ENCODE measurements around the gene AOPEP. TPM values are rescaled to one million over a fixed set of nuclear protein-coding genes. Genes with fewer than 3 reads are reported as not detected.

Gene AOPEP
- total RNA-seq, 2 experiments from 2014 or later = 6.9 to 7.0 TPM

DNA sequence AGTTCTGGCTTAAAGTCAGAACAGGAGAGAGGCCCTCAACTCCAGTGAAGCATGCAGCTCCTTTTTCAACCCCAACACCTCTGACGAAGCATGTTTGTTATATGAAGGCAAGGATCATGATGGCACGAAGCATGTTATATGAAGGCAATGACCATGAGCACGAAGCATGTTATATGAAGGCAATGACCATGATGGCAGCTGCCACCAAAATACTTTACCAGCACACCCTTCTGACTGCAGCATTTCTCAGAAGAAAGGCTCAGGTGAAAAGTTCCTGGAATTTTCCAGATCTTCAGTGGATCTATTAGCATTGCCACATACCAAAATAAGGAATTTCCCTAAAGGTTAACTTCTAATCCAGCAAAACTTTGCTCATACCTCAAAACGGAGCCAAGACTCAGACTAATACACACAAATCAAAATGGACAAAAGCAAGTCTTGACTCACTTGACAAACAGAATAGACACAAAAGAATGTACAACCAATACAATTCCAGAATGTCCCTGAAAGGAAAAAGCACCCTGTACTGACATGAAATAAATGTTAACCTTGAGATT is 373.6 kb downstream of the AOPEP start:
- no peak for DNase-seq

DNA sequence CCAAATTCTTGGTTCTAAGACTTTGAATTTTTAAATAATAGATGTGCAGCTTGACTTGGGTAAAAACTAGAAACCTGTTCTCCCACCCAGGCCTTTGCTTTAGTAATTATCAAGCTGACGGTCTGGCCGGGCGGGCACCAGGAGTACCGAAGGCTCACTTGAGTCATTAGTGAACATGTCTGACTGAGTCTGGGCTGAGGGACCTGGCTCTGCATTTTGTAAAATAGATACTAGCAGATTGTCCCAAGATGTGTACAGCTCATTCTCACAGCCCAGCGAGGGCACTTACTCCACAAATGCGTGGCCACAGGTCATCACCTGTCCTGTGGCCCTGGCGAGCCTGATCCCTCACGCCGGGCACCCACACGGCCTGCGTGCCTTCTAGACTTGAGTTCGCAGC is 374.8 kb downstream of the AOPEP start:
- ATAC-seq (ENCODE audit: poor library complexity) (no peak), DNase-seq (no peak)
- intact Hi-C loops (cut with DNase I, micrococcal nuclease) = no loop called here
- TF ChIP-seq, protein P1, sequence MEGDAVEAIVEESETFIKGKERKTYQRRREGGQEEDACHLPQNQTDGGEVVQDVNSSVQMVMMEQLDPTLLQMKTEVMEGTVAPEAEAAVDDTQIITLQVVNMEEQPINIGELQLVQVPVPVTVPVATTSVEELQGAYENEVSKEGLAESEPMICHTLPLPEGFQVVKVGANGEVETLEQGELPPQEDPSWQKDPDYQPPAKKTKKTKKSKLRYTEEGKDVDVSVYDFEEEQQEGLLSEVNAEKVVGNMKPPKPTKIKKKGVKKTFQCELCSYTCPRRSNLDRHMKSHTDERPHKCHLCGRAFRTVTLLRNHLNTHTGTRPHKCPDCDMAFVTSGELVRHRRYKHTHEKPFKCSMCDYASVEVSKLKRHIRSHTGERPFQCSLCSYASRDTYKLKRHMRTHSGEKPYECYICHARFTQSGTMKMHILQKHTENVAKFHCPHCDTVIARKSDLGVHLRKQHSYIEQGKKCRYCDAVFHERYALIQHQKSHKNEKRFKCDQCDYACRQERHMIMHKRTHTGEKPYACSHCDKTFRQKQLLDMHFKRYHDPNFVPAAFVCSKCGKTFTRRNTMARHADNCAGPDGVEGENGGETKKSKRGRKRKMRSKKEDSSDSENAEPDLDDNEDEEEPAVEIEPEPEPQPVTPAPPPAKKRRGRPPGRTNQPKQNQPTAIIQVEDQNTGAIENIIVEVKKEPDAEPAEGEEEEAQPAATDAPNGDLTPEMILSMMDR (IDR thresholded peaks at IDR 0.05) = no peak
- ChIA-PET CTCF (no interaction called here), POLR2A (no interaction called here)
- Histone ChIP-seq H3K27me3 (ENCODE audit: control insufficient read depth in 1 of 2, insufficient read depth in 2 of 2, low read length in 2 of 2) (no peaks in the 10 kb centered on the region), H3K4me1 (ENCODE audit: insufficient read depth, low read length) (no peaks in the 10 kb centered on the region), H3K4me3 (ENCODE audit: low read length) (no peak overlapping the region), H3K36me3 (ENCODE audit: insufficient read depth, low read length) (no peaks in the 10 kb centered on the region), H3K9me3 (ENCODE audit: control insufficient read depth in 1 of 2, insufficient read depth in 1 of 2, low read length in 2 of 2) (no peaks in the 10 kb centered on the region), H3K27ac (ENCODE audit: low read depth in 1 of 2, low read length in 2 of 2) (no peak overlapping the region)
- Mint-ChIP-seq H3K27me3 (no peaks in the 10 kb centered on the region), H3K27ac (no peak overlapping the region), H3K4me3 (no peak overlapping the region), H3K9me3 (no peaks in the 10 kb centered on the region), H3K36me3 (ENCODE audit: low read depth) (peaks cover 13% of the 10 kb centered on the region), H3K4me1 (ENCODE audit: low read depth) (no peaks in the 10 kb centered on the region)

More for the DNA sequence above, 373.6 kb downstream of the AOPEP start:
- Histone ChIP-seq H3K4me3 (ENCODE audit: low read length) (no peak overlapping the region), H3K36me3 (ENCODE audit: insufficient read depth, low read length) (no peaks in the 10 kb centered on the region), H3K9me3 (ENCODE audit: control insufficient read depth in 1 of 2, insufficient read depth in 1 of 2, low read length in 2 of 2) (no peaks in the 10 kb centered on the region), H3K27ac (ENCODE audit: low read depth in 1 of 2, low read length in 2 of 2) (no peak overlapping the region), H3K4me1 (ENCODE audit: insufficient read depth, low read length) (no peaks in the 10 kb centered on the region), H3K27me3 (ENCODE audit: control insufficient read depth in 1 of 2, insufficient read depth in 2 of 2, low read length in 2 of 2) (no peaks in the 10 kb centered on the region)
- Mint-ChIP-seq H3K36me3 (ENCODE audit: low read depth) (peaks cover 5% of the 10 kb centered on the region), H3K4me1 (ENCODE audit: low read depth) (no peaks in the 10 kb centered on the region), H3K9me3 (no peaks in the 10 kb centered on the region), H3K27me3 (no peaks in the 10 kb centered on the region), H3K4me3 (no peak overlapping the region), H3K27ac (no peak overlapping the region)
- intact Hi-C loops (cut with DNase I, micrococcal nuclease) = no loop called here
- ChIA-PET POLR2A (no interaction called here), CTCF (no interaction called here)
- TF ChIP-seq, protein P1 (IDR thresholded peaks at IDR 0.05) = no peak
- no peak for ATAC-seq (ENCODE audit: poor library complexity)

DNA sequence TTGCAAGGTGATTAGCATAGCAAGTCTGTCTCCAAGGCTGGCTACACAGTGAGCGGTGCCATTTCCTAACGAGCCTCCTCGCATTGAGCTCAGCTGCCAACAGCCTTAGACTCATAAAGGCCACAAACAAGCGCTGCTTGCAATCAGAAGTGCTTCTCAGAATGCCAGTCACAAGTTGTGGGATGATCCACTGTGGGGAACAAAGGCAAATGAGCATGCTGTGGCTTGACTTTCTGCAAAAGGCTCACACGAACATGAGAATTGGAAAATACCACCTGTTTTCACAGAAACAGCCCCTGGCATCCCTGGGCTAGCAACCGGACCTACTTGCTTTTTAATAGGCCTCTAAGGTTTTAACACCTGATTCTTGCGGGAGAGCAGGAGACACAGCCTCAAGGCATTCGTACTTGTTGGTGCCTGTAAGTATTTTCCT is 375.5 kb downstream of the AOPEP start:
- ChIA-PET POLR2A (no interaction called here), CTCF (no interaction called here)
- no peaks in the 10 kb centered on the region for H3K36me3 ChIP-seq (ENCODE audit: insufficient read depth, low read length)
- Mint-ChIP-seq H3K9me3 (no peaks in the 10 kb centered on the region), H3K27me3 (no peaks in the 10 kb centered on the region), H3K4me1 (ENCODE audit: low read depth) (no peaks in the 10 kb centered on the region), H3K4me3 (no peak overlapping the region), H3K27ac (no peak overlapping the region), H3K36me3 (ENCODE audit: low read depth) (peaks cover 13% of the 10 kb centered on the region)
- no peaks in the 10 kb centered on the region for H3K9me3 ChIP-seq (ENCODE audit: control insufficient read depth in 1 of 2, insufficient read depth in 1 of 2, low read length in 2 of 2)
- DNase-seq (no peak), ATAC-seq (ENCODE audit: poor library complexity) (no peak)
- H3K4me1 ChIP-seq (ENCODE audit: insufficient read depth, low read length) = no peaks in the 10 kb centered on the region
- TF ChIP-seq, protein P1 (IDR thresholded peaks at IDR 0.05) = no peak
- no peaks in the 10 kb centered on the region for H3K27me3 ChIP-seq (ENCODE audit: control insufficient read depth in 1 of 2, insufficient read depth in 2 of 2, low read length in 2 of 2)
- no peak overlapping the region for H3K27ac ChIP-seq (ENCODE audit: low read depth in 1 of 2, low read length in 2 of 2)
- intact Hi-C loops (cut with DNase I, micrococcal nuclease) = no loop called here
- no peak overlapping the region for H3K4me3 ChIP-seq (ENCODE audit: low read length)

All from CD4-positive, alpha-beta T cell (primary cell).